Activated CD4-positive, alpha-beta T cell treated with anti-CD3 and anti-CD28 coated beads, Interleukin-2, Interleukin-6, amounts not matched to agents 100 ng/mL and 50 ng/mL, durations not matched to agents 16 hours and 8 hours (primary cell): ENCODE results near the gene PDGFC.

Source experiments
- DNase-seq: peaks from one replicate; pipeline ENCODE4 v3.0.0-alpha.2; 2020

The PDGFC gene

DNA sequence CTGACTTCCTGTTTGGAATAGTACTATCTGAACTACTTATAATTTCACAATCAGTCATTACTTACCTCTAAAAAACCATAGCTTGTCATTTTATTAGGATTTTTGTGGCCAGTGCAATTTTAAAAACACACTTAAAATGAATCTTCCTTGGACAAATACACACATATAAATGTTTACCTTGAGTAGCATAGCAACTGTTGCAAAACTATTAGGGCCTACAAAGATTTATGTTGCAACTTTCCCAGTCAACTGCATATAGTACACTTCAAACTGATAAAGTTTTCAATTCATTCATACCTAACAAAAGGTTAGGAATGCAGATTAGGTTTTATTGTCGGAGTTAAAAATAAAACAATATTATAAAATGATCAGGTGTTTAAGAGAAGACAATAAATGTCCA is 193.0 kb downstream of the PDGFC start:
- DNase-seq = no peak

DNA sequence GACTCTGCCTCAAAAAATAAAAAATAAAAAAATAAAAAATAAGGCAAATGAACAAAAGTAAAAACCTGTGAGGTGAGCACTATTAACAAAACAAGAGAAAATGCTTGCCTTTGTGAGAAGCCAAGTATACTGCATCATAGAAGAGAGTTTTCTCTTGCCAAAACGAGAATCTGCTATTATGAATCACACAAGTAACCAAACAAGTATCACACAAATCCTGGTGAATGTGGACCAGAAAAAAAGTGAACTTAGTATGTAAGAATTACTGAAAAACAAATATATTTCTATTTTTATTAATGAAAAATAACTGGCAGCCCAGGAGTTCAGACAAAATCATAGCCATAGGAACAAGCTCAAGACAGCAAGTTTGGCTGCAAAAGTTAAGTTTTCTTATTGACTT is 193.5 kb downstream of the PDGFC start:
- no peak for DNase-seq

DNA sequence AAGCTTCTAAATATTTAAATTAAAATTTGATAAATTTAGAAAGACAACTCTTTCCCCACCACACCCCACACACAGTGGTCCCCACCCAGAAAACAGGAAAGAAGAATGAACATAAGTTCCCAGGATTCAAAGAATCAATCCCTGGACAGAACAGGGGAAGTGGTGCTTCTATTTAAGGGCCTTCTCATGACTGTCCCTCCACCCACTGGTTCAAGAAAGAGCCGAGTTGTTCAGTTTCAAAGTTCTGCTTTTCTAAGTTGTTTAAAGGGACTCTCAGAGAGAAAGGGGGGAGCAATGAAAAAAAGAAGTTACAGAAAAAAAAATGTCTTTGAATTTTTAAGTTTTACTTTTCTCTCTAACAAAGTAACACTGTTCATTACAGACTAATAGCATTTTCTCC is 195.8 kb downstream of the PDGFC start:
- no peak for DNase-seq

DNA sequence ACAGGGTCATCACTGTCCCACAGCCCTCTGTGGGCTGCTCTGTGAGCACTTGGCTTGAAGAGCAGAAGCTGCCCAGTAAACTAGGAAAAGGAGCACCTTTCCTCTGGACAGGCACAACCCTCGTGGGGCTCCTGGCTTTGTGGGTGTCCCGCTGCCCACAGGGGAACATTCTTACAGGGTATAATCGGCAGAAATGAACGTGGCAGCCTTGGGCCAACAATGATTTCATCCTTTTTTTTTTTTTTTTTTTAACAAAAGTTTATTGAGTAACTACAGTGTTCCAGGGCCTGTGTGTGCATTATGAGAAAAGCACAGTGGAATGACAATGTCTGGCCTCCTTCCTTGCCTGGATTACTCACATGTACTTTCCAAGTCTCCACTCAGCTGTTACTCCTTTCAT is 197.2 kb downstream of the PDGFC start:
- DNase-seq = no peak

DNA sequence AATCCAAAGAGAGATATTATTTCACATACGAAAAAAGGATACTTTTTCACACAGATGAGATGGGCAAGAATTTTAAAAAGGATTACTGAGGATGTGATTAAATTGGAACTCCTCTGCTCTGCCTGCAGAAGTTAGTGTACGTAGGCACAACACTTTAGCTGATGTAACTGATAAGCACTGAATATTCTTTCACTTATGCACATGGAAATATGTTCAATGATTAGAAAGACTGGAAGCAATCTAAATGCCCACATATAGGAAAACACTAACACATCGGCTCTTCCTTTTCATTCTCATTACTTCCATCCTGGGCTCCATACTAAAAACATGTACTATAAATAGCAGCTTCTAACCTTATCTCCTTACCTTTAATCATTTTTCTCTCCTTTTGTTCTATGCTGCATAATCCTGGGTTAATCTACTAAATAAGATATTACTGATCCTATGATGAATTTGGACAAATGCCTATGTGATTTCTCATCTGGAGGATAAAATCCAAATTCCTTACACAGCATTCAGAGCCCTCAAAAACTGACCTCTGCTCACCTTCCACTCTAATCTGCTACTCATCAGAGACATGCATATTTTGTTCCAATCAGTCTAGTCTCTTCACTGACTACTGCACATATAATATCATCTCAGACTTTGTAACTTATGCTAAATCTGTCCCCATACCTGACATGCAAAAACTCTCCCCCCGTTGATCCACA is 197.8 kb downstream of the PDGFC start:
- DNase-seq = no peak

DNA sequence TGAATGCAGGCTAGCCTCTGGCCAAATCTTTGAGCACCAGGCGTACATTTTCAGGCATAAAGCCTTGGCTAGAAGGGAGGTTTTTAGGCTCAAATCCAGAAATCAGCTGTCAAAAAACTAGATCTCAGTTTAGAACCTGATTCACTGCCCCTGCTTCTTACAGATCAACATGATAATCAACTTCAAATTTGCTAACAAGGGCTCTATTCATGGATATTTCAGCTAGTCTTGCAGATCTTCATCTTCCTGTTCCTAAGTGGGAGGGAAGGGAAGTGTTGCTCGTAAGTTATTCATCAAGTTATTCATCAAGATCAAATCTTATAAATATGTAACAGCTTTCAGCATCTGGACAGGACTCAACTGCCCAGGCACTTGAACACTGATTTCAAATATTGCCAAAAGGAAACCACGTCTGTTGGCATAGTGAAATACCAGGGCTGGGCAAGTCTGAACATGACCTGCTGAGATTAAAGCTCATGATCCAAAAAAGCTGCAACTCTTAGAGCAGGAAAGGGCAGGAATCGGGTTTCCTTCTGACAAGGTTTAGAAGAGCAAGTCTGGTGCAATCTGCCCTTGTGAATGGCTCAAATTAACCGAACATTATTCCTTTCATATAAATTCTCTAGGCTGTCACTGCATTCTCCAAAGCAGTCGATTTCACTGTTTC is 200.3 kb downstream of the PDGFC start:
- no peak for DNase-seq

DNA sequence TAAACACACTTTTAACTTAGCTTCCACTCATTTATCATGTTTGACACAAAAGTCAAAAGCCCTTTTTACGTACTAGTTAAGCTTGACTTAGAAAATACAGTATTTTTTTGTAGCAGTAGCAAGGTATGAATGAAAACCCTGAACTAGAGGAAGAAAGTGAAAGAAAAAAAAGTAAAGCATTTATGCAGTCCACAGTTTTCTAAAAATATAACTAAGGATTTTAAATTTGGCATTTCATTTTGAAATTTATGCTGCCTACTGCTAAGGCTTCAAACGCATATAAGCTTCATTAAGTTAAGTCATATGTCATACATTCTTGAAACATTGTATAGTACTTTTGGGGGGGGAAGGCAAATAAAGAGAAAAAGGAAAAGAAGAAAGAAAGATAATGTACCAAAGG is 201.5 kb downstream of the PDGFC start:
- no peak for DNase-seq

DNA sequence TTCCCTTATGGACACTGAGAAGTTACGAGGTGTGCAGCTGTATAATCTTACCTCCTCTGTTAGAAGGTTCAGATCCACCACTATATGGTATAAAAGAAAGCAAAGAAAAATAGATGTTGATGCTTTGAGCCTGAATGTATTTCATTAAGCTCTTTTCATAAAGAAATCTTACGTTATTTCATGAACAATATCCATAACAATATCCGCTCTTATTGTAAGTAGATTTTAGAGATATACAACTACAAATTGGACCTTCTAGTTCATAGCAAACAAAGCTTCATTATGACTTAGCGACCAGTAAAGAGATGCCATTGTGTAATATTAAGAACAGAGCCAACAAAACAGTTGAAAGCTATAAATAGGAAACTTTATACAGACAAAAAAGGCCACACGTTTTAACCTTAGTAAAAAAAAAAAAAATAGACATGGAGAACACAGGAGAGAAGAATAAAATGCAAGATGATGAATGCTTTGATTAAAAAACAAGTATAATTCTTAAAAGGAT is 203.6 kb downstream of the PDGFC start:
- DNase-seq = no peak

DNA sequence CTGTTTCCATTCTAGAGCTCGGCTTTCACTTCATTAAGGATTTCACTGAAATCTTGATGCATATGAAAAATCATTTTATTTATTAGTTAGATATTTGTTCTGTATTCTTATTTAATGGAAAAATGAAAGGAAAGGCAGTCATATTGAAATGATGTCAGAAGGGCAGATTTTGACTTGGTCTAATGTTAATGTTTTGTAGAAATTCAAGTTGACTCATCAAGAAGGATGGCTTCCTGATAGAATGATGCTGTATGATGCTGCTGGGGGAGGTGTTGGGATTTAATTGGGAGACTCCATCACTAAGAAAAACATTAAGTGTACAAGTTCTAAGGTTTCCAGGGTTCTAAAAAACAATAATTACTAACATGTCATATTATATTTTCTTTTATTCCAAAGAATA is 204.8 kb downstream of the PDGFC start:
- DNase-seq = no peak

DNA sequence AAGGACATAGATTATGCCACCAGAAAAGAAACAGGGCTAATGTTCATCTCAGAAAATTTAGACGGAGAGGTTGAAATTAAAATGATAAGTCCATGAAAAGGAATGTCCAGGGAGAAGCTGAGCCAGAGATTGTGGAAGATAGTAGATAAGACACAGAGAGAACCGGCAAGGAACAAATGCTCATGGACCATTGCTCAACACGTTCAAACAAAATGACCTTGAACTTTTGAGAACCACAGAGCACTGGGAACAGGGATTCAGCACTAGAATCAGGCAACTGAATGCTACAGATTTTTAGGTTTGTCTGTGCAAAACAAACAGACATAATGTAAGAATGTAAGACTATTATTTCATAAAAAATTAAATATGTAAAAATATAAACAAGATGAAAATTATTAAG is 206.3 kb downstream of the PDGFC start:
- no peak for DNase-seq

DNA sequence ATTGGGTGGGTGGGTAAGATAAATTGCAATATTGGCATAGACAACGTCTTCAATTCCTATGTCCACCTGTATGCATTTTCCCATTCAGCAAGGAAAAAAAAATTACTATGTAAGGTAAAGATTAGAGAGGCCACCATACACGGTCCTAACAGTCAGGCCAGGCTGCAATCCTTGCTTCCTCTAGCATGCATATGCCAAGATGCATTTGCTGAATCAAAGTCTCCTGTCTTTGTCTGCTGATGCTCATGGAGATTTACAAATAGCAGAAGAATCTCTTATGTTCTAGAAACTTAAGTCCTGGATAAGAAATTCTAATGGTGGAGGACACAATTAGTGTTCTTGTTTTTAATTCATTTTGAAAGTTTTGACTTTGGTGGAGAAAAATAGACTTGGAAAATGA is 206.8 kb downstream of the PDGFC start:
- DNase-seq = no peak

DNA sequence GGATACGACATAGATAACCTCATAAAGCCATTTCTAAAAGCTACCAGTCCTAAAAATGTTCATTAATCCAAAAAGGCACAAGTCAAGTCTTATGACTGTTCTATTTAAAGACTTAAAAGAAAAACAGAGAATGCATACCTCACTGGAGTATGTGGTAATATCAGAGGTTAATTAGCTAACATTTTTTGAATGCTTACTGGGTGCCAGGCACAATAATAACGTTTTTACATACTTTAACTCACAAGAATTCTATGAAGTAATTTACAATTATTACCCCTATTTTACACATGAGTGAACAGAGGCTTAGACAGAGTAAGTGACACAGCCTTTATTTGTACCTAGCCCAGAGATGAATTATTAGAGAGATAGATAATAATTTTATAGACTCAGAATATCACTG is 207.5 kb downstream of the PDGFC start:
- DNase-seq = no peak

DNA sequence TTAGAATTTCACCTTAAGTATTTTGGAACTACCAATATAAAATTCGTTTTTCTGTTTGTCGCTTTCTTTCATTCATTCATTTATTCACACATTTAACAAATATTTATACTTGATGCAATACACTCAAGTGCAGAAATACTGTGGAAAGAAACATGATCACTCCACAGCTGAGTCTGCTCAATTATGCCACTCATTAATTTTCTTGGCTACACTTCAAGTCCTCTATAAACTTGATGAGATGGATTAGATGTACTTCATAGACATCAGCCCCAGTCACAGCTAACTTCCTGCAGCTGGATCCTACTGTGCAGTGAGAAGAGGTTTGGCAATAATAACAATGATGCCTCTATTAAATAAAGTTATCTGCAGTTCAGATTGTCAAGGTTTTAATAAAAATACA is 208.1 kb downstream of the PDGFC start:
- DNase-seq = no peak

DNA sequence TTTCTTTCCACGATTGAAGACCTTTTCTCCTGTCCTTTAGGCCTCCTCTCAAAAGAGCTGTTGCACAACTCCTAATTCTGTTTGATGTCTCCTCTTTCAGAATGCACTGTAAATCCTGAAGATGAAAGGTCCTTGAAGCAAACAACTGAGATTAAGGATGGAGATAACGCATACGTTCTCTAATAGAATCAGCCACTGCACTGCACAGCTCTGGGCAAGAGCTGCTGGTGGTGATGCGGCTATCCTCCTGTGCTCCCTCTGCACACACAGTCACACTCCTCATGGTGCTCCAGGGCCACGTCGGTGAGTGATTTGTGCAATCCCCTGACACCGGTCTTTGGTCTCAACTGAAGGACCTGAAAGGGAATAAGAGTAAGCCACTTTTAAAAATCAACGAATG is 208.7 kb downstream of the PDGFC start:
- DNase-seq = no peak

DNA sequence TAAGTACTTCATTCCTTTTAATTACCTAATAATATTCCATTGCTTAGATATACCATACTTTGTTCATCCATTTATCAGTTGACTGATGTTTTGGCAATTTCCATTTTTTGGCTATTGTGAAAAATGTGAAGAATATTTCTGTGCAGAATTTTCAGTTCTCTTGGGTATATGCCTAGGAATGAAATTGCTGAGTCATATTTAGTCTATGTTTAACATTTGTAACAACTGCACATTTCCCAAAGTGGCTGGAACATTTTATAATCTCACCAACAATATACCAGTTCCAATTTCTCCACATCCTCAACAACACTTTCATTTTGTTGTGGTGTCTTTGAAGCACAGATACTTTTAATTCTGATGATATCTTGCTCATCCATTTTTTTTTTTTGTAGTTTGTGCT is 215.5 kb downstream of the PDGFC start:
- no peak for DNase-seq

DNA sequence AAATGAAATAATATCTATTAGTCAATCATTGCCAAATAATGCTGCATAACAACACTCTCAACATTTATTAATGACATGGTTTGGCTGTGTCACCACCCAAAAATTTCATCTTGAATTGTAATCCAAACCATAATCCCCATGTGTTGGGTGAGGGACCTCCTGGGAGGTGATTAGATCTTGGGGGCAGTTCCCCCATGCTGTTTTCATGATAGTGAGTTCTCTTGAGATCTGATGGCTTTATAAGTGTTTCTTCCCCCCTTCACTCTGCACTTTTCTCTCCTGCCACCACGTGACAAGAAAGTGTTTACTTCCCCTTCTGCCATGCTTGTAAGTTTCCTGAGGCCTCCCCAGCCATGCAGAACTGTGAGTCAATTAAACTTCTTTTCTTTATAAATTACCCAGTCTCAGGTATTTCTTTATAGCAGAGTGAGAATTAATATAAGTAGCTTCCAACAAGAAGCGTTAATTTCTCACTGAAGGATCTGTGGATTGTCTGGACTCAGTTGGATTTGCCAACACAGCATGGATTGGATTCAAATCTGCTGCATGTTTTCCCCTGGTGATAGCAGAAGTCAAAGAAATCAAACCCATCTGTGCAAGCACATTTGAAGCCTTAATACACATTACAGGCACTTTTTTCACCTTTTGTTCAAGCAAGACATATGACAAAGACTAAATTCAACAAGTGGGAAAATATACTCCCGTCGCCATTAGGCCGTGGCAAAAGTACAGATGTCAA is 216.6 kb downstream of the PDGFC start:
- no peak for DNase-seq

DNA sequence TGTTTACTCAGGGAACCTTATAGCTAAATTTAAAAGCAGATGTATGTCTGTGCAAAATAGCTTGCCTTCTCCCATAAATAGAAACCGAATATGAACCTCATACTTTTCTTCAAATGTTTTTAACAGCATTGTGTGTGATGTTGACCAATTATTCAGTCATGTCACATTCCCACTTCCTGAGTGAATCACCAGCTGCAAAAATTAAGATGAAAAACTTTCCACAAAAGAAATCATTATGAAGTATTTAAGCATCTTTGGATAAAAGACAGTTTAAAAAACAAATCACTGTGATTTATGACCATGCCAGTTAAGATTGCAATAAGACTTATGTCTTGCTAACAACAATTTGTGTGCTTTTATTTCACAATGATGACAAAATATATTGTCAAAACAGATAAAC is 220.1 kb downstream of the PDGFC start:
- no peak for DNase-seq

DNA sequence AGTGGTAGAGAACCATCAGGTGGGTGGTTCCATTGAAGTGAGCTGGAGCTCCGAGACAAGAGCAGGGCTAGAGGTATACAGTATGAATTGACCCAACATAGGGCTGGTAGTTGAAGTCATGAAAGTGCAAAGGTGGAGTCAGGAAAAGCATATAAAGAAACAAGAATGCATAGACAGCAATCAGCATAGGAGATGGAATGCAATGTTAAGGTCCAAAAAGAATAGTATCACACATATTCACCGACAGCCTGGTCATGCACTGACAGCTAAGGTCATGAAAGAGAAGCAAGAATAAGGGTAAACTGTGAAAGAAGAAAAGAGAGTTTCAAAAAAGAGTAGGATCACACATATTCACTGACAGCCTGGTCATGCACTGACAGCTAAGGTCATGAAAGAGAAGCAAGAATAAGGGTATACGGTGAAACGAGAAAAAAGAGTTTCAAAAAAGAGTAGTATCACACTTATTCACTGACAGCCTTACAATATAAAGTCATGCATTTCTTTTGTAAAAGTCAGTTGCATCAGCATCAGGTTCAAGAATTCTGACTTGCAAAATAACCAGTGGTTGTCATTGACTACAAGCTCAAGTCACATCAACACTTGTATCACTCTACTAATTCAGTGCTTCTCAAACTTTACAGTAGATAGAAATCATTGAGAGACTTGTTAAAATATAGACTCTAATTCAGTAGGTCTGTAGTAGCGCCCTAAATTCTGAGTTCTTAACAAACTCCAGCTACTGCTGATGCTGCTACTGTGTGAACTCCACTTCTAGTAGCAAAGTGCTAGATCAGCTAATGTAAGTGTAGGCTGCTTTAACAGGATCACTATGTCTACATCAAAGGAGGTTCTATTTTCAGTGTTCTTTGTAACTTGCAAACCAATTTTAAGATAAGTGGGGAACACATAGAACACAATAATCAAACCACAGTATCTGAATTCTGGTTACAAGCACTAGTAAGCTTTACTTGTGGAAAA is 221.9 kb downstream of the PDGFC start:
- DNase-seq = no peak

DNA sequence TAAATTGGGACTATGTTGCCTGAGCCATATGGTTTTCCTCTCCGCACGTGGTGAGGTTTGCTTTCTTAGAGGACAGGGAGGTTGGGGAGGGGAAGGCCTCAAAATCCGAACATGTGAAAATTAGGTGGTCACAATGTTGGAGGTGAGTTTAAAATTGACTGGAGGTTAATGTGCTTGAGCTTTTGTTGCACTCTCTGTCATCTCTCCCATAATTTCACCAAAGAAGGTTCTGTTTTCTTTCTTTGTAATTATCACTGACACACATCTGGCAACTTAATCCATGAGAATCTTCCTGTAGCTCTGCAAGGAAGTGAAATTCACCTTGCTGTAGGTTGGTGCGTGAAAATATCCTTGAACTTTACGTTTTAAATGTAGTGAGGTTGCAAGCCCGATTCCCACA is 225.5 kb downstream of the PDGFC start:
- DNase-seq = no peak

DNA sequence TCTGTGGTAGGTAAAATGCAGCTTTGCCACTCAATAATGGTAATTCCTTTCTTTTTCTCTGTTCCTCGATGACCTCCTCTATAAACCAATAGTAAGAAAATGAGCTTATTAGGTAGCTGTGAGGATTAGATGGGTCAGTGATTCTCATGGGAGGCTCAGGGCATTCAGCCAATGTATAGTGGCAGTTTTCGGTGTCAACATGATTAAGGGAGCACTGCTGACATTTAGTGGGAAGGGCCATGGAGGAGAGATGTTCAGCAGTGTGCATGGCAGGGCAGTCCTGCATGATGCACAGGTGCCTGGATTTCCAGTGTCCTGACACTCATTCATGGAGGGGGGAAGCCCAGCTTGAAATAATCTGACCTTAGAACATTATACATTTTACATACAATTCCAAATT is 232.8 kb downstream of the PDGFC start:
- no peak for DNase-seq

DNA sequence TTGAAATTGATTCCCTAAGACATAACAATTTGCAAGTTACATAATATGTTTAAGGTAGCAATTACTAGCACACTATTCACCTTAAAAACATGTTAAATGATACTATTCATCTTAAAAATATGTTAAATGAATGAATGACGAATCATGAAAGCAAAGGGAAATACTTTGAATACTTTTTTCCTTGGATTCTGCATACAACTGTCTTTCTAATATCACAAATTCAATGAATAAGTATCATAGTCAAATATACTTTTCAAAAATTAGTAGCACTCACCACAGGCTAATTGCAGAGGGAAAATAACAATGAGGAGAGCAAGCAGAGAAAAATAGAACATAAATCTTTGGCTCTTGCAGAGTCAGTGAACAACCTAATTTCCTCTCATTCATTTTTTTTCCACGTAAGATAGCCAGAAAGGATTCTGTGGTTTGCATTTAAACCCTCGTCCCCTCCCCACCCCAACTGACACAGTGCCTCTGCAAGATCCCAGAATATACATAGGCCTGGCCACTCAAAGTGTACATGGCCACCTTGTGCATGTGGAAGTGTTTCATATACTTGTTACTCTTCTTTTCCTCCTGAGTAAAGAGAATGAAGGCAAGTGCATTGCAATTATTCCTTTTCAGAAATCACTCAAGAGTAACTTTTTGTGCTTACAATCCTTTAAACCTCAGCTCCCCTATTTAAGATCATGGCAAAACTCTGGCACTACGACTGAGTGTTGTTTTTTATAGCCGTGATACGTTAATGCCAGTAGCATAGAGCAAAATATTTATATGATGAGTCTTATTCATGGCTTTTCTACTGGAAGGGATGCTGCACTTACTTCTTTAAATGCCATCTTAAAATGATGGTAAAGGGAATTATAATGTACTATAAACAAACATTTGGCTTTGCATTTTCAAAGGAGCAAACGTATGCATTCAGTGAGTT is 236.4 kb downstream of the PDGFC start:
- DNase-seq = no peak

DNA sequence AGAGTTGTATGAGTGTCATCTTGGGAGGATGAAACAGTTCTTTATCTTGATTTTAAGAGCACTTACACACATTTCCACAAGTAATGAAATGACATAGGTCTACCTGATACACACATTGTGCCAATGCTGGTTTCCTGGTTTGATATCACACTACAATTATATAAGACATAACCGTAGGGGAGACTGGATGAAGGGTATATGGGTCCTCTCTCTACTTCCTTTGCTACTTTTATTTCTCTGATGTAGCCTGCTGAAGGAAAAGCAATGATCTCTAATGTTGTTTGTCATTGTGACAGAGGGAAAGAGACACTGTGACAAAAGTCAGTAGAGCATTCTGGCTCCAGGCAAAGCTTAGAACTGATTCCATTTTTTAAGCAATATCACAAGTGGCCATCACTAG is 238.0 kb downstream of the PDGFC start:
- no peak for DNase-seq
